Vagina (tissue), 2 donors: ENCODE measurements around the gene PHF3. TPM values are rescaled to one million over a fixed set of nuclear protein-coding genes. Genes with fewer than 3 reads are reported as not detected.

Source experiments
- DNase-seq, 2 donors: peaks; one replicate each; pipeline ENCODE4 v3.0.0-alpha.2; 2017; ENCODE audit errors: extremely low spot score in 2 of 2
- H3K27ac ChIP-seq: fragments of 200-600 bp; sonication (generic); one replicate; pipeline ENCODE4 v1.5.1; 2019
- H3K27me3 ChIP-seq: fragments of 200-600 bp; sonication (generic); one replicate; pipeline ENCODE4 v1.5.1; 2019
- H3K36me3 ChIP-seq, 2 donors: fragments of 200-600 bp; sonication (generic); one replicate each; pipeline ENCODE4 v1.5.1; 2017 to 2019
- H3K4me1 ChIP-seq: fragments of 200-600 bp; sonication (generic); one replicate; pipeline ENCODE4 v1.5.1; 2019
- H3K4me3 ChIP-seq, 2 donors: fragments of 200-600 bp; sonication (generic); 1 replicate in 1 of 2; 2 replicates in 1 of 2; pipeline ENCODE4 v1.5.1; 2016 to 2019
- H3K9me3 ChIP-seq: fragments of 200-600 bp; sonication (generic); one replicate; pipeline ENCODE4 v1.5.1; 2019
- POLR2A ChIP-seq, 2 donors: fragments of 450-650 bp; IDR thresholded peaks; one replicate each; pipeline ENCODE4 v1.6.1; 2017; ENCODE audit warnings: antibody characterized with exemption in 2 of 2, mild to moderate bottlenecking in 2 of 2, moderate library complexity in 2 of 2
- POLR2AphosphoS5 ChIP-seq, 2 donors: sonication (generic); formaldehyde crosslinking; IDR thresholded peaks; one replicate each; pipeline ENCODE4 v1.9.0; 2017; ENCODE audit warnings: antibody characterized with exemption in 2 of 2, mild to moderate bottlenecking in 2 of 2, low read depth in 1 of 2; ENCODE audit not compliant: insufficient read depth in 1 of 2
- intact Hi-C: fragments of 100-400 bp; cut with DNase I; formaldehyde crosslinking; loops from one replicate; pipeline ENCODE4 v1.15.1; 2023
- total RNA-seq: library from RNA; depleted of rRNA; stranded (reverse); fragments of >200 nt; gene quantifications from one replicate; pipeline ENCODE4 v1.2.3, GENCODE V29; 2016
- TF ChIP-seq, protein P1 (sequence below), 3 experiments: fragments of 450-650 bp in 2 of 3; fragments of 200-600 bp in 1 of 3; sonication (generic) in 1 of 3; IDR thresholded peaks; one replicate each; pipeline ENCODE4 v1.5.1; 2017 to 2019; ENCODE audit warnings: antibody characterized with exemption in 3 of 3, mild to moderate bottlenecking in 2 of 3, moderate library complexity in 2 of 3

Gene PHF3
- total RNA-seq, 1 donor from 2014 or later = 58.7 TPM

DNA sequence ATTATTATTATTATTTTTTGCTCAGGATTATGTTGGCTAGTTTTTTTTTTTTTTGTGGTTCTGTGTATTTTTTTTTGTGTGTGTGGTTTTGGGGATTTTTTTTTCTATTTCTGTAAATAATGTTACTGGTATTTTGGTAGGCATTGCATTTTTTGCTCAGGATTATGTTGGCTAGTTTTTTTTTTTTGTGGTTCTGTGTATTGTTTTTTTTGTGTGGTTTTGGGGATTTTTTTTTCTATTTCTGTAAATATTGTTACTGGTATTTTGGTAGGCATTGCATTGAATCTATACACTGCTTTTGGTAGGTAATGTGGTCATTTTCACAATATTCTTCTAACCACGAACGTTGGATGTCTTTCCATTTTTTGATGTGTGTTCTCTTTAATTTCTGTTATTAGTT is 17.4 kb downstream of the PHF3 start:
- DNase-seq = no peak
- no peaks in the 10 kb centered on the region for H3K36me3 ChIP-seq
- H3K9me3 ChIP-seq = no peaks in the 10 kb centered on the region
- H3K4me3 ChIP-seq = no peak overlapping the region
- intact Hi-C loops = no loop called here
- no peak overlapping the region for H3K27ac ChIP-seq
- no peak for TF ChIP-seq POLR2A (IDR thresholded peaks at IDR 0.05)
- TF ChIP-seq, protein P1, sequence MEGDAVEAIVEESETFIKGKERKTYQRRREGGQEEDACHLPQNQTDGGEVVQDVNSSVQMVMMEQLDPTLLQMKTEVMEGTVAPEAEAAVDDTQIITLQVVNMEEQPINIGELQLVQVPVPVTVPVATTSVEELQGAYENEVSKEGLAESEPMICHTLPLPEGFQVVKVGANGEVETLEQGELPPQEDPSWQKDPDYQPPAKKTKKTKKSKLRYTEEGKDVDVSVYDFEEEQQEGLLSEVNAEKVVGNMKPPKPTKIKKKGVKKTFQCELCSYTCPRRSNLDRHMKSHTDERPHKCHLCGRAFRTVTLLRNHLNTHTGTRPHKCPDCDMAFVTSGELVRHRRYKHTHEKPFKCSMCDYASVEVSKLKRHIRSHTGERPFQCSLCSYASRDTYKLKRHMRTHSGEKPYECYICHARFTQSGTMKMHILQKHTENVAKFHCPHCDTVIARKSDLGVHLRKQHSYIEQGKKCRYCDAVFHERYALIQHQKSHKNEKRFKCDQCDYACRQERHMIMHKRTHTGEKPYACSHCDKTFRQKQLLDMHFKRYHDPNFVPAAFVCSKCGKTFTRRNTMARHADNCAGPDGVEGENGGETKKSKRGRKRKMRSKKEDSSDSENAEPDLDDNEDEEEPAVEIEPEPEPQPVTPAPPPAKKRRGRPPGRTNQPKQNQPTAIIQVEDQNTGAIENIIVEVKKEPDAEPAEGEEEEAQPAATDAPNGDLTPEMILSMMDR (IDR thresholded peaks at IDR 0.05) = no peak
- TF ChIP-seq POLR2AphosphoS5 (IDR thresholded peaks at IDR 0.05; ENCODE audit: insufficient read depth in 1 of 2, low read depth in 1 of 2) = no peak
- no peaks in the 10 kb centered on the region for H3K27me3 ChIP-seq
- H3K4me1 ChIP-seq = peaks cover 46% of the 10 kb centered on the region

DNA sequence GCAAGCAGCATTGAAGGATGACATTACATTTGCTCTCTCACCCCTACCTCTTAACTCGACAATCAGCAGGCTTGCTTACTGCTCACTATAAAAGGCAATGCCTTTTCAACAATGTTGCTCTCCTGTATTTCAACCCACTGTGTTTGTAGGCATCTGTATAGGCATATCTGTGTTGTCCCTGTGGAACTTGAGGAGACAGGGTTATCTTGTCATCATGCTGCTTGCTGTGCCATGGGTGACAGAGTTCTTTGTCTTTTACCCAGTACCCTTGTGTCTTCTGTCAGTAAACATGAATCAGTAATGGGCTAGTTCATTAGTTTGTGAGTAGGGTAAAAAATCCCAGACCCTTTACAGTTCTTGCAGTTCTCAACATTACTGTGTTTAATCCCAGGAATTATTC is 25.2 kb downstream of the PHF3 start:
- H3K27me3 ChIP-seq = no peaks in the 10 kb centered on the region
- no peaks in the 10 kb centered on the region for H3K9me3 ChIP-seq
- intact Hi-C loops = no loop called here
- H3K4me3 ChIP-seq = no peak overlapping the region
- peaks cover 74% of the 10 kb centered on the region for H3K4me1 ChIP-seq
- TF ChIP-seq, protein P1 (IDR thresholded peaks at IDR 0.05) = no peak
- TF ChIP-seq POLR2AphosphoS5 (IDR thresholded peaks at IDR 0.05; ENCODE audit: insufficient read depth in 1 of 2, low read depth in 1 of 2) (no peak), POLR2A (IDR thresholded peaks at IDR 0.05) (no peak)
- DNase-seq = no peak
- no peak overlapping the region for H3K27ac ChIP-seq
- H3K36me3 ChIP-seq = no peaks in the 10 kb centered on the region

DNA sequence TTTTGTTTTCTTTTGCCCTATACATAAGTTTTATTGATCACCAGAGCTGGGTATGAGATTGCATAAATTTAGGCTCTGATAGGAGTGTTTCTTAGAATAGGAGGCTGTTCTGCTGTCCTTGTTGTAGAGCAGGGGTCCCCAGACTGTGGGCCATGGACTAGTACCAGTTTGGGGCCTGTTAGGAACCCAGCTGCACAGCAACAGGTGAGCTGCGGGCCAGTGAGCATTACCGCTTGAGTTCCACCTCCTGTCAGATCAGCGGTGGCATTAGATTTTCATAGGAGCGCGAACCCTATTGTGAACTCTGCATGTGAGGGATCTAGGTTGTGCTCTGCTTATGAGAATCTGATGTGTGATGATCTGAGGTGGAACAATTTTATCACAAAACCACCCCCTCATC is 26.2 kb downstream of the PHF3 start:
- intact Hi-C loops = no loop called here
- no peaks in the 10 kb centered on the region for H3K36me3 ChIP-seq
- no peak overlapping the region for H3K27ac ChIP-seq
- no peak overlapping the region for H3K4me3 ChIP-seq
- H3K4me1 ChIP-seq = peaks cover 74% of the 10 kb centered on the region
- no peaks in the 10 kb centered on the region for H3K9me3 ChIP-seq
- TF ChIP-seq POLR2AphosphoS5 (IDR thresholded peaks at IDR 0.05; ENCODE audit: insufficient read depth in 1 of 2, low read depth in 1 of 2) (no peak), POLR2A (IDR thresholded peaks at IDR 0.05) (no peak)
- TF ChIP-seq, protein P1 (IDR thresholded peaks at IDR 0.05) = no peak
- no peaks in the 10 kb centered on the region for H3K27me3 ChIP-seq
- no peak for DNase-seq

DNA sequence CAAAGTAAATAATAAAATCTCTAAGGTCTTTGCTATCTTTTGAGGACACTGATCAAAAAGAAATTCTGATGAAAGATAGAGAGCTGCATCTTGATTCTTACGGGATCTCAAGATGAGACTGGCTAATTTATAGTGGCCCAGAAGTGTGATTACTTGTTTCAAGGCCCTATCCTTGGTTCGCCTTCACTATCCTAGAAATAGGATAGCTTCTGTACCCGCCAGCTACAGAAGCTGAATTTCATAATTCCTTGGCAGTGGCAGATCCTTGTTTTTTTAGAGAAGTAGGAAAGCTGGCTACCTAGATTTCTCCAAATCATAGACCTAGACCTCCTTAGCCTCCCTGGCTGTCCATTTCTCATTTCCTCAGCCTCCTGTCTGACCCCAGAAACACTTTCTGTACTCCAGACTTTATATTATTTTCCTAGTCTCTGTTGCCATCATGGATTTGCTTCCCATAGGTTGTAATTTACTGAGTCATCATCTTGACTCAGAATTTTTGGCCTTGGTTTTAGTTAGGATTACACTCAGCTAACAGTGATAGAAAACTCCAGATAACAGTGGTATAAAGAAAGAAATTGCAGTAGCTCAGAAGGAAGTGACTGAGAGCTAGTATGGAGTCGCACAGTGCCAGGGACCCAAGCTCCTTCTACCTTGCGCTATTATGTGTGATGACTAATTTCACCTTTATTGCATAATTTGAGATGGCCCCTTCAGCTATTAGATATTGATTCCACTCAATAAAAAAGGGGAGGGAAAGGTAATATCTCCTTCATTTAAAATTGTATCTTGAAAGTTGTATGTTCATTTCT is 27.7 kb downstream of the PHF3 start:
- Histone ChIP-seq H3K36me3 (no peaks in the 10 kb centered on the region), H3K4me1 (peaks cover 60% of the 10 kb centered on the region), H3K27me3 (no peaks in the 10 kb centered on the region), H3K9me3 (no peaks in the 10 kb centered on the region), H3K27ac (no peak overlapping the region), H3K4me3 (no peak overlapping the region)
- no peak for DNase-seq
- TF ChIP-seq POLR2A (IDR thresholded peaks at IDR 0.05) = no peak
- intact Hi-C loops = no loop called here

DNA sequence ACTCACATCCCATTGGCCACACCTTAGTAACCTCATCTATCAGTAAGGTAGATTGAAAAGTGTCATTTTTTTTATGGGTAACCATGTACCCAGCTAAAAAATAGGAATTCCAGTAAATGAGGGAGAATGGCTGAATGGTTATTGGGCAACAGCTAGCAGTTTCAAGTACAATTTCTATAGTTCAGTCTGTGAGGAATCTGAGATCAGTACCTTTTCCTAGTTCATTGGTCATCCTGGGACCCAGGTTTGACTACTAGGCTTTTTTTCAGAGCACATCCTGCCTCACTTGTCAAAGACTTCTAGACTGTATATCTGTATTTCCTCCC is 28.3 kb downstream of the PHF3 start:
- no peak overlapping the region for H3K4me3 ChIP-seq
- DNase-seq = no peak
- TF ChIP-seq POLR2AphosphoS5 (IDR thresholded peaks at IDR 0.05; ENCODE audit: insufficient read depth in 1 of 2, low read depth in 1 of 2) = no peak
- TF ChIP-seq POLR2A (IDR thresholded peaks at IDR 0.05) = no peak
- TF ChIP-seq, protein P1 (IDR thresholded peaks at IDR 0.05) = no peak
- intact Hi-C loops = no loop called here
- peaks cover 54% of the 10 kb centered on the region for H3K4me1 ChIP-seq
- H3K27ac ChIP-seq = no peak overlapping the region
- no peaks in the 10 kb centered on the region for H3K36me3 ChIP-seq
- H3K27me3 ChIP-seq = no peaks in the 10 kb centered on the region
- no peaks in the 10 kb centered on the region for H3K9me3 ChIP-seq
